Iris pigment epithelial cell (primary cell): ENCODE measurements around the gene OVCH1.
"Not testable (repeated sequence)": the region's sequence is repeated elsewhere in the genome, so short reads cannot be mapped to it uniquely, and the experiment has no call there.

ENCODE experiments used
- DNase-seq: peaks from one replicate; pipeline ENCODE4 v3.0.0-alpha.2; 2011; ENCODE audit warnings: low read depth

The OVCH1 gene

GRCh38 chr12:29492891-29493290, 4.6 kb downstream of the OVCH1 start:
- DNase-seq: no peak

- DNase-seq: no peak
Measured at GRCh38 chr12:29486972-29487371, 10.5 kb downstream of the OVCH1 start.

- DNase-seq: no peak
Measured at GRCh38 chr12:29463198-29463597, 34.3 kb downstream of the OVCH1 start.

GRCh38 chr12:29460082-29460481, 37.4 kb downstream of the OVCH1 start:
- DNase-seq: no peak

GRCh38 chr12:29455087-29455486, 42.4 kb downstream of the OVCH1 start:
- DNase-seq: no peak

GRCh38 chr12:29451888-29452287, 45.6 kb downstream of the OVCH1 start:
- DNase-seq: no peak

- no peak for DNase-seq
Measured at GRCh38 chr12:29448157-29448556, 49.3 kb downstream of the OVCH1 start.

- DNase-seq: no peak
Measured at GRCh38 chr12:29447285-29447975, 50.1 kb downstream of the OVCH1 start.

- DNase-seq: no peak
Measured at GRCh38 chr12:29439506-29439905, 58.0 kb downstream of the OVCH1 start.

- no peak for DNase-seq
Measured at GRCh38 chr12:29438752-29439408, 58.6 kb downstream of the OVCH1 start.

- DNase-seq: no peak
Measured at GRCh38 chr12:29437575-29437974, 59.9 kb downstream of the OVCH1 start.

GRCh38 chr12:29436815-29437214, 60.7 kb downstream of the OVCH1 start:
- not testable (repeated sequence) for DNase-seq

GRCh38 chr12:29431513-29431912, 66.0 kb downstream of the OVCH1 start:
- DNase-seq: no peak

GRCh38 chr12:29430716-29431044, 66.8 kb downstream of the OVCH1 start:
- DNase-seq: no peak

GRCh38 chr12:29429999-29430715, 67.3 kb downstream of the OVCH1 start:
- no peak for DNase-seq

- DNase-seq: peak; percentile 89
Measured at GRCh38 chr12:29428633-29429032, 68.9 kb downstream of the OVCH1 start.

GRCh38 chr12:29427964-29428363, 69.5 kb downstream of the OVCH1 start:
- DNase-seq: no peak

GRCh38 chr12:29426498-29426897, 71.0 kb downstream of the OVCH1 start:
- DNase-seq: no peak

- DNase-seq: no peak
Measured at GRCh38 chr12:29425722-29426121, 71.8 kb downstream of the OVCH1 start.

GRCh38 chr12:29416748-29417147, 80.7 kb downstream of the OVCH1 start:
- no peak for DNase-seq

- no peak for DNase-seq
Measured at GRCh38 chr12:29415111-29415510, 82.4 kb downstream of the OVCH1 start.

- peak; percentile 51 for DNase-seq
Measured at GRCh38 chr12:29414368-29414767, 83.1 kb downstream of the OVCH1 start.

- no peak for DNase-seq
Measured at GRCh38 chr12:29405561-29405960, 91.9 kb downstream of the OVCH1 start.
